Measurements from ENCODE around the gene PRM3. TPM values are rescaled to one million over a fixed set of nuclear protein-coding genes. Genes with fewer than 3 reads are reported as not detected.
A peak's percentile ranks its signal among the peaks of the same experiment; 100 is the strongest.

Gene PRM3
- total and polyA plus RNA-seq, 12 donors: not detected

DNA sequence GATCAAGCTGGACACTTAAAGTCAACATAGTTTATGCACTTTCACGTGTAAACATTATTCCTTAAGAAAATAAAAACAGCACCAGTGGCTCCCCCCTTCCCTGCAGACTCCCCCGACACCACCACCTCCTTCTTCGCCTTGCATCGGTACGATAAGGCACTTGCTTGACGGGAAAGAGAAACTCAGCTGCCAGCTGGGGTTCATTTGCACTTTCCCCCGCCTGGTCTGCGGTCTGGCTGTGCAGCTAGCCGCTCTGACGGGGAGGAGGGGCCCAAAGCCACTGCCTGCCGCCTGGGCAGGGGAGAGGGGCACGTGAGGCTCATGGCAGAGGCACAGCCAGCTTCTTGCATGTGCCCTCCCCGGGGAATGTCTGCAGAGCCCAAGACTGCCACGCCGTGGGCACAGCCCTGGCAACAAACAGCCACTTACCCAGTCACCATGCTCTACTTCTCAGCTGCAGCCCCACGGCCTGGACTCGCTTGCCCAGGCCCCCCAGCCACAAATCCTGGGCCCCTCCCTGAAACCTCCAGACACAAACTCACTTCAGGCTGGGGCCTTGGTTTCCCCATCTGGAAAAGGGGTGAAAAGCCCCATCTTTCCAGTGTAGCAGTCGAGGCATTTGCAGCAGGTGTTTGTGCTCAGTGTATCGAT lies 24.2 kb upstream of the PRM3 start:
- TF ChIP-seq, protein P1, sequence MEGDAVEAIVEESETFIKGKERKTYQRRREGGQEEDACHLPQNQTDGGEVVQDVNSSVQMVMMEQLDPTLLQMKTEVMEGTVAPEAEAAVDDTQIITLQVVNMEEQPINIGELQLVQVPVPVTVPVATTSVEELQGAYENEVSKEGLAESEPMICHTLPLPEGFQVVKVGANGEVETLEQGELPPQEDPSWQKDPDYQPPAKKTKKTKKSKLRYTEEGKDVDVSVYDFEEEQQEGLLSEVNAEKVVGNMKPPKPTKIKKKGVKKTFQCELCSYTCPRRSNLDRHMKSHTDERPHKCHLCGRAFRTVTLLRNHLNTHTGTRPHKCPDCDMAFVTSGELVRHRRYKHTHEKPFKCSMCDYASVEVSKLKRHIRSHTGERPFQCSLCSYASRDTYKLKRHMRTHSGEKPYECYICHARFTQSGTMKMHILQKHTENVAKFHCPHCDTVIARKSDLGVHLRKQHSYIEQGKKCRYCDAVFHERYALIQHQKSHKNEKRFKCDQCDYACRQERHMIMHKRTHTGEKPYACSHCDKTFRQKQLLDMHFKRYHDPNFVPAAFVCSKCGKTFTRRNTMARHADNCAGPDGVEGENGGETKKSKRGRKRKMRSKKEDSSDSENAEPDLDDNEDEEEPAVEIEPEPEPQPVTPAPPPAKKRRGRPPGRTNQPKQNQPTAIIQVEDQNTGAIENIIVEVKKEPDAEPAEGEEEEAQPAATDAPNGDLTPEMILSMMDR (IDR thresholded peaks at IDR 0.05): peak in 2 of 6 experiments; percentile 7 to 9
- no peak for TF ChIP-seq POLR2A (IDR thresholded peaks at IDR 0.05)
- peak; percentile 42 to 80 (median 62) for DNase-seq
- H3K27ac ChIP-seq: peak overlapping the region in 1 of 5 donors; percentile 17
- H3K4me3 ChIP-seq: peak overlapping the region in 1 of 4 donors; percentile 27
- no peaks in the 10 kb centered on the region for H3K9me3 ChIP-seq (replicated peaks in 1 of 3)
- WGBS, 4 donors: 18 to 46% (median 30%) methylated on average over 12 to 19 of the region's 19 CpGs
- H3K27me3 ChIP-seq: no peaks in the 10 kb centered on the region
- peaks cover 0 to 7% of the 10 kb centered on the region in 2 donors for H3K4me1 ChIP-seq (replicated peaks in 1 of 2)
- no peaks in the 10 kb centered on the region for H3K36me3 ChIP-seq (replicated peaks in 1 of 2)
- intact Hi-C loops (cut with DNase I): loop anchor here in 1 of 2 donors (10.0 kb wide), 1 partner anchor 53 kb away; no protein-coding TSS in a partner anchor

DNA sequence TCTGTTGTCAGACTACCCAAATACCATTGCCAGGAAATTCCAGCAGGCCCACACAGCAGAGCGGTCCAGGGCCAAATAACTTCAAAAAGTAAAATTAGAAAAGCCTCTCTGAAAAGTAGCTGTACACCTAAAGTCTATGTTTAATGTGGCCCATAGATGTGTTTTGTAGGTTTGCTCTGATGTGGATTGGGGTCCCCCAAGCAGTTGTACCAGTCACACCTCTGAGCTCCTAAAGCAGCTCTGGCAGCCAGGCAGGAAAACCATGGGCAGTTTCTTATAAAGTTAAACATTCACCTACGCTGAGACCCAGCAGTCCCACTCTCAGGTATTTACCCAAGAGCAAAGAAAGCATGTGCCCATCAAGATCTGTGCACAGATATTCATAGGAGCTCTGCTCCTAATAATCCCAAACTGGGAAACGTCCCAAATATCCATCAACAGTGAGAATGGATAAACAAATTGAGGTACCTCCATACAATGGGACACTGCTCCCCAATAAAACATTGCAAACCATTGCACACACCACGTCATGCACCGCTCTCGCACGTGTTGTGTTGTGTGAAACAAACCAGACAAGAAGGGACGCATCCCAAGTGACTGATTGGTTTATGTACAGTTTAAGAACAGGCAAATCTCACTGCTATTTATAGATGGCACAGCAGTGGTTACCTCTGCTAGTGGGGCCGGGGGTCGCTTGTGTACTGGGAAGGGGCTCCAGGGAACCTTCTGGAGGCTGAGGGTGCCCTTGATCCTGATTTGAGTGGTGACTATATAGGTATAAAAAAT lies 23.5 kb upstream of the PRM3 start:
- 63 to 75% (median 71%) methylated on average over 9 to 10 of the region's 10 CpGs for WGBS, 4 donors
- Histone ChIP-seq H3K4me3 (no peak overlapping the region), H3K27ac (no peak overlapping the region), H3K27me3 (no peaks in the 10 kb centered on the region), H3K36me3 (replicated peaks in 1 of 2) (no peaks in the 10 kb centered on the region), H3K9me3 (replicated peaks in 1 of 3) (no peaks in the 10 kb centered on the region), H3K4me1 (replicated peaks in 1 of 2) (peaks cover 0 to 7% of the 10 kb centered on the region in 2 donors)
- DNase-seq: no peak
- intact Hi-C loops (cut with DNase I): loop anchor here in 1 of 2 donors (10.0 kb wide), 1 partner anchor 52 kb away; no protein-coding TSS in a partner anchor
- TF ChIP-seq, protein P1 (IDR thresholded peaks at IDR 0.05): no peak

- TF ChIP-seq, protein P1 (IDR thresholded peaks at IDR 0.05): no peak
- no peak for TF ChIP-seq POLR2A (IDR thresholded peaks at IDR 0.05)
- Histone ChIP-seq H3K4me3 (no peak overlapping the region), H3K27me3 (no peaks in the 10 kb centered on the region), H3K9me3 (replicated peaks in 1 of 3) (no peaks in the 10 kb centered on the region), H3K4me1 (replicated peaks in 1 of 2) (peaks cover 0 to 7% of the 10 kb centered on the region in 2 donors), H3K27ac (no peak overlapping the region), H3K36me3 (replicated peaks in 1 of 2) (no peaks in the 10 kb centered on the region)
- intact Hi-C loops (cut with DNase I): loop anchor here in 1 of 2 donors (10.0 kb wide), 1 partner anchor 52 kb away; no protein-coding TSS in a partner anchor
- 72 to 95% (median 89%) methylated on average over 3 of the region's 3 CpGs for WGBS, 4 donors
- DNase-seq: no peak
These were observed 22.9 kb upstream of the PRM3 start for GRCh38 chr16:11296351-11296705.

GRCh38 chr16:11295672-11296071 lies 22.2 kb upstream of the PRM3 start:
- Histone ChIP-seq H3K36me3 (replicated peaks in 1 of 2) (no peaks in the 10 kb centered on the region), H3K4me1 (replicated peaks in 1 of 2) (peaks cover 0 to 7% of the 10 kb centered on the region in 2 donors), H3K9me3 (replicated peaks in 1 of 3) (no peaks in the 10 kb centered on the region), H3K27me3 (no peaks in the 10 kb centered on the region), H3K4me3 (no peak overlapping the region), H3K27ac (no peak overlapping the region)
- no peak for DNase-seq
- TF ChIP-seq, protein P1 (IDR thresholded peaks at IDR 0.05): no peak
- no peak for TF ChIP-seq POLR2A (IDR thresholded peaks at IDR 0.05)
- intact Hi-C loops (cut with DNase I): loop anchor here in 1 of 2 donors (10.0 kb wide), 1 partner anchor 51 kb away; no protein-coding TSS in a partner anchor
- WGBS, 4 donors: 86 to 96% (median 89%) methylated on average over 4 of the region's 4 CpGs

Data from adrenal gland (tissue), 12 donors.